B cell (primary cell): ENCODE data around the gene CEND1. TPM values are rescaled to one million over a fixed set of nuclear protein-coding genes. Genes with fewer than 3 reads are reported as not detected.

ENCODE experiments used
- ATAC-seq: fragments of 200-7000 bp; cut with Tn5 transposase; one replicate; pipeline ENCODE4 v1.10.0; 2021; ENCODE audit warnings: low read depth, mild to moderate bottlenecking, moderate number of reproducible peaks, moderate library complexity
- CTCF ChIA-PET: fragments of 350-600 bp; sonication (Branson Sonifier 250); formaldehyde crosslinking; loops from one replicate; lab custom pipeline; 2021; ENCODE audit warnings: antibody characterized with exemption, inconsistent platforms; lab: Charles Lee
- POLR2A ChIA-PET: fragments of 350-600 bp; sonication (Branson Sonifier 250); formaldehyde crosslinking; loops from one replicate; lab custom pipeline; 2021; ENCODE audit warnings: antibody characterized with exemption; lab: Charles Lee
- DNase-seq: peaks from one replicate; pipeline ENCODE4 v3.0.0; 2013
- H2AFZ ChIP-seq: 2 replicates; pipeline ENCODE4 v1.6.1; 2012; ENCODE audit warnings: mild to moderate bottlenecking, low read depth, low read length; ENCODE audit not compliant: insufficient read depth, poor library complexity, severe bottlenecking
- H3K27ac ChIP-seq, 2 donors: 1 replicate in 1 of 2; 2 replicates in 1 of 2; pipeline ENCODE4 v1.5.1; 2012 to 2013; ENCODE audit warnings: low read length in 2 of 2, mild to moderate bottlenecking in 2 of 2, moderate library complexity in 1 of 2
- H3K27me3 ChIP-seq, 4 experiments: fragments of 200-600 bp in 1 of 4; sonication (generic) in 1 of 4; replicated peaks in 1 of 4; 1 replicate in 2 of 4; 2 replicates in 2 of 4; pipeline versions ENCODE4 v1.6.1 to v1.7.0; 2013 to 2016; ENCODE audit warnings: low read length in 3 of 4, mild to moderate bottlenecking in 2 of 4, mixed read lengths in 1 of 4, moderate library complexity in 1 of 4; ENCODE audit not compliant: insufficient read depth in 4 of 4, control insufficient read depth in 3 of 4; ENCODE audit errors: control extremely low read depth in 1 of 4
- H3K36me3 ChIP-seq, 2 experiments: replicated peaks in 1 of 2; 1 replicate in 1 of 2; 2 replicates in 1 of 2; pipeline versions ENCODE4 v1.6.1 to v1.7.1; 2013; ENCODE audit warnings: low read length in 1 of 2; ENCODE audit not compliant: insufficient read depth in 2 of 2, control insufficient read depth in 1 of 2; ENCODE audit errors: control extremely low read depth in 1 of 2, extremely low read depth in 1 of 2
- H3K4me1 ChIP-seq, 2 donors: fragments of 200-600 bp in 1 of 2; sonication (generic) in 1 of 2; 1 replicate in 1 of 2; 2 replicates in 1 of 2; pipeline versions ENCODE4 v1.5.1 to v1.6.1; 2013 to 2017; ENCODE audit warnings: low read length in 2 of 2; ENCODE audit not compliant: control insufficient read depth in 2 of 2, insufficient read depth in 2 of 2
- H3K4me2 ChIP-seq: replicated peaks from 2 replicates; pipeline ENCODE3; 2012; ENCODE audit warnings: mild to moderate bottlenecking, low read depth, low read length; ENCODE audit not compliant: poor library complexity, severe bottlenecking
- H3K4me3 ChIP-seq, 5 experiments: fragments of 200-600 bp in 1 of 5; sonication (generic) in 1 of 5; 1 replicate in 3 of 5; 2 replicates in 2 of 5; pipeline versions ENCODE4 v1.5.1 to v1.7.0; 2011 to 2016; ENCODE audit warnings: low read length in 4 of 5, mild to moderate bottlenecking in 4 of 5, low read depth in 2 of 5, control low read depth in 1 of 5, moderate library complexity in 1 of 5; ENCODE audit not compliant: insufficient read depth in 1 of 5; ENCODE audit errors: control extremely low read depth in 1 of 5, extremely low read depth in 1 of 5
- H3K79me2 ChIP-seq: fragments of 200-600 bp; sonication (generic); one replicate; pipeline ENCODE4 v1.6.0; 2016; ENCODE audit warnings: low read length; ENCODE audit not compliant: control insufficient read depth, insufficient read depth
- H3K9ac ChIP-seq: fragments of 200-600 bp; sonication (generic); 2 replicates; pipeline ENCODE4 v1.6.1; 2017; ENCODE audit warnings: mild to moderate bottlenecking, low read length, moderate library complexity
- H3K9me3 ChIP-seq, 3 donors: one replicate each; pipeline versions ENCODE4 v1.6.1 to v1.7.1; 2013; ENCODE audit warnings: low read length in 2 of 3; ENCODE audit not compliant: control insufficient read depth in 2 of 3, insufficient read depth in 1 of 3; ENCODE audit errors: control extremely low read depth in 1 of 3
- H4K20me1 ChIP-seq: 2 replicates; pipeline ENCODE4 v1.6.0; 2012; ENCODE audit warnings: mild to moderate bottlenecking, low read length; ENCODE audit not compliant: insufficient read depth, control insufficient read depth, poor library complexity, severe bottlenecking
- H3K27ac Mint-ChIP-seq: one replicate; pipeline ENCODE4 v1.8.0; 2021; ENCODE audit warnings: mixed read lengths
- H3K27me3 Mint-ChIP-seq: one replicate; pipeline ENCODE4 v1.8.0; 2021; ENCODE audit warnings: mixed read lengths
- H3K4me1 Mint-ChIP-seq: one replicate; pipeline ENCODE4 v1.8.0; 2021; ENCODE audit warnings: mixed read lengths
- H3K4me3 Mint-ChIP-seq: one replicate; pipeline ENCODE4 v1.8.0; 2021; ENCODE audit warnings: mixed read lengths
- H3K9me3 Mint-ChIP-seq: one replicate; pipeline ENCODE4 v1.8.0; 2022; ENCODE audit warnings: mixed read lengths; ENCODE audit not compliant: insufficient read depth
- CTCF ChIP-seq: fragments of 200-600 bp; IDR thresholded peaks from one replicate; pipeline ENCODE4 v1.8.0; 2022; ENCODE audit warnings: antibody characterized with exemption, mild to moderate bottlenecking
- EZH2 ChIP-seq: IDR thresholded peaks from 2 replicates; pipeline ENCODE4 v1.6.1; 2012; ENCODE audit warnings: borderline replicate concordance, low read depth, mild to moderate bottlenecking, moderate library complexity, low read length; ENCODE audit not compliant: insufficient read depth, poor library complexity, severe bottlenecking
- WGBS: methylation state at CpG from one replicate; pipeline ENCODE4 v1.1.5; 2013; ENCODE audit warnings: missing lambda C conversion rate; ENCODE audit not compliant: insufficient coverage; 5-methylcytosine and 5-hydroxymethylcytosine counted together
- intact Hi-C: fragments of 100-400 bp; cut with micrococcal nuclease; formaldehyde crosslinking; loops from one replicate; pipeline ENCODE4 v1.10.0; 2022
- polyA plus RNA-seq: library from polyadenylated mRNA; depleted of rRNA; stranded (reverse); fragments of >200 nt; gene quantifications from 2 replicates; pipeline ENCODE4 v1.2.3, GENCODE V29; 2012
- total RNA-seq, 2 donors: library from RNA; stranded (reverse); fragments of 120-200 nt in 1 of 2; gene quantifications; 1 replicate in 1 of 2; 2 replicates in 1 of 2; pipeline versions ENCODE4 v1.2.3 to v1.2.4, GENCODE V29; 2013 to 2022

CEND1 gene
- total and polyA plus RNA-seq, 2 donors (not counting 1 experiment from before 2014, with no cell fraction given), result 0.13 to 0.39 TPM

GRCh38 chr11:774873-775592, 14.9 kb downstream of the CEND1 start:
- intact Hi-C loops, result no loop called here
- peak overlapping the region; percentile 71 for H3K4me3 Mint-ChIP-seq
- ATAC-seq, result no peak
- Histone ChIP-seq H3K4me3 (no peak overlapping the region), H3K36me3 (peaks cover 0 to 20% of the 10 kb centered on the region in 2 experiments), H4K20me1 (peaks cover 60% of the 10 kb centered on the region), H2AFZ (no peak overlapping the region), H3K27me3 (no peaks in the 10 kb centered on the region), H3K9me3 (no peaks in the 10 kb centered on the region), H3K4me2 (no peak overlapping the region), H3K9ac (no peak overlapping the region), H3K4me1 (peaks cover 12 to 24% of the 10 kb centered on the region in 2 donors), H3K27ac (no peak overlapping the region), H3K79me2 (peaks cover 64% of the 10 kb centered on the region)
- H3K9me3 Mint-ChIP-seq, result no peaks in the 10 kb centered on the region
- H3K4me1 Mint-ChIP-seq, result peaks cover 18% of the 10 kb centered on the region
- H3K27ac Mint-ChIP-seq, result no peak overlapping the region
- DNase-seq, result peak; percentile 14
- CTCF ChIA-PET, result interaction anchor here (1.3 kb wide), 1 partner anchor 28 kb away, joined by 3 read pairs; the partner anchor contains the start of gene TALDO1
- TF ChIP-seq EZH2, result no peak
- POLR2A ChIA-PET, result interaction anchor here (0.6 to 0.7 kb wide), 2 partner anchors 65 to 241 kb away, joined by 3 to 7 read pairs; no protein-coding TSS in a partner anchor
- no peaks in the 10 kb centered on the region for H3K27me3 Mint-ChIP-seq
- 93% methylated on average over 17 of the region's 20 CpGs for WGBS

- 96% methylated on average over 9 of the region's 9 CpGs for WGBS
- no peaks in the 10 kb centered on the region for H3K27me3 Mint-ChIP-seq
Observed at GRCh38 chr11:773830-774229, 16.1 kb downstream of the CEND1 start.

More at GRCh38 chr11:773830-774229, 16.1 kb downstream of the CEND1 start:
- no peak overlapping the region for H3K27ac ChIP-seq
- peaks cover 12% of the 10 kb centered on the region for H3K4me1 Mint-ChIP-seq
- H3K27ac Mint-ChIP-seq, result no peak overlapping the region
- H3K9me3 Mint-ChIP-seq, result no peaks in the 10 kb centered on the region
- no peaks in the 10 kb centered on the region for H3K27me3 ChIP-seq
- H3K9me3 ChIP-seq, result no peaks in the 10 kb centered on the region
- no peak overlapping the region for H3K4me2 ChIP-seq
- H3K79me2 ChIP-seq, result peaks cover 61% of the 10 kb centered on the region
- no peak overlapping the region for H3K4me3 Mint-ChIP-seq
- intact Hi-C loops, result no loop called here
- peaks cover 48% of the 10 kb centered on the region for H4K20me1 ChIP-seq
- POLR2A ChIA-PET, result no interaction called here
- no peak for DNase-seq
- H3K9ac ChIP-seq, result no peak overlapping the region
- no peak overlapping the region for H3K4me3 ChIP-seq
- H2AFZ ChIP-seq, result no peak overlapping the region
- peaks cover 0 to 26% of the 10 kb centered on the region in 2 experiments for H3K36me3 ChIP-seq
- TF ChIP-seq EZH2, result no peak
- no peak for TF ChIP-seq CTCF
- ATAC-seq, result no peak
- peaks cover 12 to 24% of the 10 kb centered on the region in 2 donors for H3K4me1 ChIP-seq
- CTCF ChIA-PET, result no interaction called here
